Panc1 (cell line): ENCODE data around the gene RPAP3.

Experiments used
- TF ChIP-seq, protein P1 (sequence below): fragments of 450-650 bp; IDR thresholded peaks from 2 replicates; pipeline ENCODE4 v1.5.1; 2017; ENCODE audit warnings: mild to moderate bottlenecking
- TF ChIP-seq, protein P2 (sequence below), 2 experiments: IDR thresholded peaks; 2 replicates each; pipeline ENCODE4 v1.6.1; 2011 to 2012; ENCODE audit warnings: low read depth in 2 of 2, control low read depth in 1 of 2, low read length in 1 of 2, mild to moderate bottlenecking in 1 of 2, moderate library complexity in 1 of 2; ENCODE audit not compliant: insufficient read depth in 1 of 2

DNA sequence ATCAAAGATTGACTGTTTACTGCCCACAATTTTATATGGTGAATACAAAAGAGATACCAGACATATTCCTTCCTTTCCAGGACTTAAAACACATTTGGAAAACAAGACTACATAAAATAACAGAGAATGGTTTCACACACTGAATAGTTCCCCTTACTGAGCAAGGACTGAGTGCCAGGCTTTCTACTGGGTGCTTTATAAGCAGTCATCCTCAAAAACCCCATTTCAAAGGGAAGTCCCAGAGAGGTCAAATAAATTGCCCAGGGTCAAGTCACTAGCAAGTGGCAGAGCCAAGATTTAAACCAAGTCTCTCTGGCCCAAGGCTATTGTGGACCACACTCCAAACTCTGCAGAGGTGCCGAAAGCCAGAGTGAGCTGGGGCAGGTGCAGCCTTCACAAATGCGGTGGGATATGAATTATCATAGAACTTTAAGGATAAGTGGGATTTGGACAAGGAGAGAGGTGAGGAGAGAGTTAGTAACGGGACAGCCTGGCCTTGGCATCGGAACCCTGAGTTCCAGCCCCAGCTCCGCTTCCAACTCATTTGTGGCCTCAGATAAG, 9.1 kb upstream of the RPAP3 start:
- TF ChIP-seq, protein P1, sequence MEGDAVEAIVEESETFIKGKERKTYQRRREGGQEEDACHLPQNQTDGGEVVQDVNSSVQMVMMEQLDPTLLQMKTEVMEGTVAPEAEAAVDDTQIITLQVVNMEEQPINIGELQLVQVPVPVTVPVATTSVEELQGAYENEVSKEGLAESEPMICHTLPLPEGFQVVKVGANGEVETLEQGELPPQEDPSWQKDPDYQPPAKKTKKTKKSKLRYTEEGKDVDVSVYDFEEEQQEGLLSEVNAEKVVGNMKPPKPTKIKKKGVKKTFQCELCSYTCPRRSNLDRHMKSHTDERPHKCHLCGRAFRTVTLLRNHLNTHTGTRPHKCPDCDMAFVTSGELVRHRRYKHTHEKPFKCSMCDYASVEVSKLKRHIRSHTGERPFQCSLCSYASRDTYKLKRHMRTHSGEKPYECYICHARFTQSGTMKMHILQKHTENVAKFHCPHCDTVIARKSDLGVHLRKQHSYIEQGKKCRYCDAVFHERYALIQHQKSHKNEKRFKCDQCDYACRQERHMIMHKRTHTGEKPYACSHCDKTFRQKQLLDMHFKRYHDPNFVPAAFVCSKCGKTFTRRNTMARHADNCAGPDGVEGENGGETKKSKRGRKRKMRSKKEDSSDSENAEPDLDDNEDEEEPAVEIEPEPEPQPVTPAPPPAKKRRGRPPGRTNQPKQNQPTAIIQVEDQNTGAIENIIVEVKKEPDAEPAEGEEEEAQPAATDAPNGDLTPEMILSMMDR, result no peak
- TF ChIP-seq, protein P2, sequence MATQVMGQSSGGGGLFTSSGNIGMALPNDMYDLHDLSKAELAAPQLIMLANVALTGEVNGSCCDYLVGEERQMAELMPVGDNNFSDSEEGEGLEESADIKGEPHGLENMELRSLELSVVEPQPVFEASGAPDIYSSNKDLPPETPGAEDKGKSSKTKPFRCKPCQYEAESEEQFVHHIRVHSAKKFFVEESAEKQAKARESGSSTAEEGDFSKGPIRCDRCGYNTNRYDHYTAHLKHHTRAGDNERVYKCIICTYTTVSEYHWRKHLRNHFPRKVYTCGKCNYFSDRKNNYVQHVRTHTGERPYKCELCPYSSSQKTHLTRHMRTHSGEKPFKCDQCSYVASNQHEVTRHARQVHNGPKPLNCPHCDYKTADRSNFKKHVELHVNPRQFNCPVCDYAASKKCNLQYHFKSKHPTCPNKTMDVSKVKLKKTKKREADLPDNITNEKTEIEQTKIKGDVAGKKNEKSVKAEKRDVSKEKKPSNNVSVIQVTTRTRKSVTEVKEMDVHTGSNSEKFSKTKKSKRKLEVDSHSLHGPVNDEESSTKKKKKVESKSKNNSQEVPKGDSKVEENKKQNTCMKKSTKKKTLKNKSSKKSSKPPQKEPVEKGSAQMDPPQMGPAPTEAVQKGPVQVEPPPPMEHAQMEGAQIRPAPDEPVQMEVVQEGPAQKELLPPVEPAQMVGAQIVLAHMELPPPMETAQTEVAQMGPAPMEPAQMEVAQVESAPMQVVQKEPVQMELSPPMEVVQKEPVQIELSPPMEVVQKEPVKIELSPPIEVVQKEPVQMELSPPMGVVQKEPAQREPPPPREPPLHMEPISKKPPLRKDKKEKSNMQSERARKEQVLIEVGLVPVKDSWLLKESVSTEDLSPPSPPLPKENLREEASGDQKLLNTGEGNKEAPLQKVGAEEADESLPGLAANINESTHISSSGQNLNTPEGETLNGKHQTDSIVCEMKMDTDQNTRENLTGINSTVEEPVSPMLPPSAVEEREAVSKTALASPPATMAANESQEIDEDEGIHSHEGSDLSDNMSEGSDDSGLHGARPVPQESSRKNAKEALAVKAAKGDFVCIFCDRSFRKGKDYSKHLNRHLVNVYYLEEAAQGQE (IDR thresholded peaks at IDR 0.05; ENCODE audit: insufficient read depth in 1 of 2, low read depth in 2 of 2, low read length in 1 of 2), result no peak
